GM18526 (cell line): ENCODE data around the gene DBNDD1.

Source experiments
- POLR2A ChIP-seq: IDR thresholded peaks from 3 replicates; pipeline ENCODE4 v1.6.1; 2011; ENCODE audit not compliant: insufficient read length; ENCODE audit errors: extremely low read depth

DBNDD1 gene

DNA sequence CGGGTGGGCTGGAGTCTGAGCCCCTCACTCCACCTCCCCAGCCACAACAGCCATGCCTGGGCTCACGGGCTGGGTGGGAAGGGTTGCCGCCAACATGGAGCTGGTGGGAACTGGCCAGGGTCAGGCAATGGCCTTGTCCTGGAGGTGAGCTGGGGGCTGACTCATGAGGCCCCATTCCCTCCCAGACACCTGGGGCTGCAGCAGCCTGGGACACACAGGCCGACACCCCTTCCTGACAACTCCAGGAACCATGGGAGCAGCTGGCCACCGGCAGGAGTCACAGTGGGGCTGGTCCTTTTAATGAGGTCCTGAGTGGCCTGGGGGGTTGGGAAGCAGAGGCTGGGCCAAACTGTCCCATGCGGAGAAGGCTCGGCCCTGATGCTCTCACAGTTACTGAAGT is 12.2 kb downstream of the DBNDD1 start:
- TF ChIP-seq POLR2A = no peak

DNA sequence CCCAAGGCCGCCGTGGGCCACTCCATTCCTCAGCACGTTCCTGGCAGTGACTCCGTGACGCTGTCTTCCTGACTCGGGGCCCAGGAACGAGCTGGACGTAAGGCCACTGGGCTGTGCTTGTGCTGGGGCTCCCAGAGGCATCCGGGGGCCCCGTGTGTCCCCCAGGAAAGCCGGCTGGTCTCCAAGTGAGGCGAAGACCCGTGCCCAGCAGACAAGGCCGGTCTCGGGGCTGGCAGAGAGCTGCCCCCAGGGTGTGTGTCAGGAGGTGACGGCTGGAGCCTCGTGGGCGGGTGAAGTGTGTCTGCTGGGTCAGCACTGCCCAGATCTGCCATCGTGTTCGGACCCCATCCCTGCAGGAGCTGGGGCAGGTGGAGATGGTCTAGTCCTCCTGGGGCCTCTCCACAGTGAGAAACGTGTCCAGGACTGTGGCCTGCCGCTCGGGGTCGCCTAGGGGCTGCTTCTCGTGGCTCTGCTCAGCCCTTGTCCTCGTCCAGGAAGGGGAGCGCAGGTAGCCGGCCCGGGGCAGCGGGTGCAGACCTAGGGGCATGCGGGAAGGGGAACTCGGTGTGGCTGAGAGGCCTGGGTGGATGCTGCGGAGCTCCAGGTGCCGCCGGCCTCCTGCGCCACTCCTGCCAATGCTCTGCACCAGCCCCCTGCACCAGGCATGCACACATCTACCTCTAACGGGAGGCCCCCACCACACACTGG is 13.1 kb downstream of the DBNDD1 start:
- no peak for TF ChIP-seq POLR2A

DNA sequence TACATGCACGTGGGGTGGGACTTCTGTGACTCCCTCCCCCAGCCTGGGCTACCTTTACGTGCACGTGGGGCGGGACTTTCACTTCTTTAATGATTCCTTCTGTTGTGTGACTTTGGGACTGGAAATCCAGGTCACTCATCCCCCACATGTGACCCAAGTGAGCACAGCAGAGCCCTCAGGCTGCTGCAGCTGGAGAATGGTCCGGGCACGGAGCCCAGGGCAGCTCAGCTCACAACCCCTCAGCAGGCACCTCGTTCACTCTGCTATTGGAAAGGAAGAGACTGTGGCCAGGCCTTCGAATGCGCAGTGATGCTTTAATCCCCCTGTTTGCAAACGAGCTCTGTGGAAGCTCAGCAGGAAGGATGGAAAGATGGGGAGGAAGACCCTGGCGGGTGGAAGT is 14.7 kb downstream of the DBNDD1 start:
- TF ChIP-seq POLR2A = no peak

GRCh38 chr16:90002759-90003158 is 16.5 kb downstream of the DBNDD1 start:
- no peak for TF ChIP-seq POLR2A

GRCh38 chr16:90001761-90002503 is 17.3 kb downstream of the DBNDD1 start:
- no peak for TF ChIP-seq POLR2A

GRCh38 chr16:90000733-90001427 is 18.4 kb downstream of the DBNDD1 start:
- no peak for TF ChIP-seq POLR2A

DNA sequence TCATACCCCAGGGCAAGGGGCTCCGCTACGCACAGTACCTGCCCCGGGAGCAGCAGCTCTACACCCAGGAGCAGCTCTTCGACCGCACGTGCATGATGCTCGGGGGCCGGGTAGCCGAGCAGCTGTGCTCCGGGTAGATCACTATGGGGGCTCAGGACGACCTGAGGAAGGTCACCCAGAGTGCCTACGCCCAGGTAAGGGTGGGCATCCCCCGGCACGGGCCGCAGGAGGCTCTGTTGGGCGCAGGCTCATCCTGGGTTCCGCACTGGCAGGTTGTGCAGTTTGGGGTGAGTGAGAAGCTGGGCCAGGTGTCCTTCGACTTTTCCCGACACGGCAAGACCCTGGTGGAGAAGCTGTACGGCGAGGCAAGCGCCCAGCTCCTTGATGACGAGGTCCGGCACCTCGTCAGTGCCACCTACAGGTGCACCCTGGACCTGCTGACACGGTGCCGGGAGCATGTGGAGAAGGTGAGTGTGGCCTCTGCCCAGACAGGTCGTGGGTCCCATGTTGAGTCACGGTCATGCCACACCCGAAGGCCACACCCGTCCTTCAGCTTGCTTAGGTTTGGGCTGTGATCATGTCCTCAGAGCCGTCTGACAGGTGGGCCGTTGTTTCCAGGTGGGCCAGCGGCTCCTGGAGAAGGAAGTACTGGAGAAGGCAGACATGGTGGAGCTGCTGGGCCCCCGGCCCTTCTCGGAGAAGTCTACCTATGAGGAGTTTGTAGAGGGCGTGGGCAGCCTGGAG is 19.3 kb downstream of the DBNDD1 start:
- TF ChIP-seq POLR2A = no peak

- no peak for TF ChIP-seq POLR2A
These were observed 23.1 kb downstream of the DBNDD1 start for GRCh38 chr16:89996178-89996489.

- no peak for TF ChIP-seq POLR2A
These were observed 24.9 kb downstream of the DBNDD1 start for GRCh38 chr16:89994389-89994720.

DNA sequence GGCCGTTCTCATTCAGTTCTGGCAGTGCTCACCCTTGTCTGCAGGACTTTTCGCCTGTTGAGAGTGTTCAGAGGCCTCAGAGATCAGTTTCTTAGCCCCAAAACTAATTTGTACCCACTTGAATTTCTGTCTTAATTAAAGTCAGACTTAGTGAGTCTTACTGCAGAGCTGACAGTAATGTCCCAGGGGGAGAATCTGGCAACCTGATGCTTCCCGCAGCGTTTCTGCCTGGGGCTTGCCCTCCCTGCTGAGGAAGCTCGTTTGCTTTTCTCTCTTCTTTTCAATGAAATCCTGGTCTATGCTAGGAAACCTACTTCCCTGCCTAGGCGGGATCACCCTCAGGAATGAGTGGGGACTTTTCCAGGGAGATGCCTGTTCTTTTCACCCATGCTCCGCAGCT is 25.3 kb downstream of the DBNDD1 start:
- no peak for TF ChIP-seq POLR2A

DNA sequence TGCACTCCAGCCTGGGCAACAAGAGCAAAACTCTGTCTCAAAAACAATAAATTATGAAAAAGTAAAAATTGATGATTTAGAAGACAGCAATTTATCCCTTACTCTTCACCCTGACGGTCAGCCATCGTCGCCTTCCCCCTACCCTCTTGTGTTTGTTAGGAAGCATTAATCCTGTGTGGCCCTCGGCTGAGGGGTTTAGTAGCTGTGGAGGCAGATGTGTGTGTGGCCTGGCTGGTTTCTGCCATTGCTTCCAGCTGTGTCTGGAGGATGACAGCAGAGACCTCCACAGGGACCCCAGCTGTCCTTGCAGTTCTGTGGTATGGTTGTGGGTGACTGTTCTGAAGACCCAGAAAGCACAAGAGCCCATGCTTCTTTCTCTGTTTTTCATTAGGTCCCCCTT is 25.9 kb downstream of the DBNDD1 start:
- no peak for TF ChIP-seq POLR2A

DNA sequence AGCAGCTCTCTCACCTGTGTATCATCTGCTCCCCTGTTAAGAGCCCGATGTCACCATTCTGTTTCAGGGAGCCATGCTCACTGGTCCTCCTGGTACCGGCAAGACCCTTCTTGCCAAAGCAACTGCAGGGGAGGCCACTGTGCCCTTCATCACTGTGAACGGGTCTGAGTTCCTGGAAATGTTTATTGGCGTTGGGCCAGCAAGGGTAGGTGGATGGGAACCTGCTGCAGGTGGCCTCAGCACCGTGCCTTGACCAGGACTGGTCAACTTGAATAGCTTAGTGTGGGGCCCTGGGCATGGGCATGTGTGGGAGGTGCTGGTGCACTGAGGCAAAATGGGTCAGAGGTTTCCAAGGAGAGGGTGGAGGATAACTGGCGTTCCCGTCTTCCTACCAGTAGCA is 28.5 kb downstream of the DBNDD1 start:
- TF ChIP-seq POLR2A = no peak

GRCh38 chr16:89988951-89989350 is 30.3 kb downstream of the DBNDD1 start:
- TF ChIP-seq POLR2A = no peak

DNA sequence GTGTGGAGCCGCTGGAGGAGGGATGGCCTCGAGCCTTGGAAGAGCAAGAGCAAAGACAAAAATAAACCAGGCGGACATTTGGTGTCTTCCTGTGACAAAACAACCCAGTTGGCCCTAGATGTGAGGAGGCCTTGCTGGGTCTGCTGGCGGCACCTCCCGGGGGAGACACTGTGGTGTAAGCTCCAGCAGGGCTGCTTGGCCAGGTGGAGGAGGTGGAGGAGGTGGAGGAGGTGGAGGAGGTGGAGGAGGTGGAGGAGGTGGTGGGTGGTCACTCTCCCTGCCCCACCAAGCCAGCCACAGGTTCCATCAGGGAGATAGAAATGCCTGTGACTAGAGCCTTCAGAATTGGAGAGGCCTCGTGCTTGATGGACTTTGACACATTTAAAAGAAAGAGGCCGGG is 32.1 kb downstream of the DBNDD1 start:
- TF ChIP-seq POLR2A = no peak

GRCh38 chr16:89986600-89986999 is 32.7 kb downstream of the DBNDD1 start:
- no peak for TF ChIP-seq POLR2A

- TF ChIP-seq POLR2A = no peak
These were observed 34.0 kb downstream of the DBNDD1 start for GRCh38 chr16:89985219-89985618.
